ENCODE measurements around the gene PFDN1. TPM values are rescaled to one million over a fixed set of nuclear protein-coding genes. Genes with fewer than 3 reads are reported as not detected.

The PFDN1 gene
- total and polyA plus RNA-seq, 2 experiments from 2014 or later, result 84.1 to 98.0 TPM

DNA sequence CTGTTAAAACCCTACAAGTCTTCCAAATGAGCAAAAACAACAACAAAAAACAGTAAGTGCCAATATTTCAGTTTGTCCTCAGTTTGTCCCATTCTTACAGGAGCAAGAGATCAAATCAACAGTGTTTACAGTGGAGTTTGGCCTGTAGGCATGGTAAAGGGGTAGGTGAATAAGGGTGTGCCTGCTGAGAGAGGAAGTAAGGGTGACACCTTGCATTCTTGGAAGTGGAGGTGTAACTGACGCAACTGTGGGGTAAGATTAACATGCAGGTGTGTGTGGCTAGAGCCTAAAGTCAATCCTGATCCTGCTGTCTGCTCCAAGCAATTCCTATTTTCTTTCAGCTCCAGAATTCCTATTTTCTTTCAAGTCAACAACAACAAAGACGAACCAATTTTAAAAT, 43.4 kb downstream of the PFDN1 start:
- WGBS (ENCODE audit: low lambda C conversion rate, missing lambda C conversion rate), result 92% methylated on average over 2 of the region's 2 CpGs
- H3K79me2 ChIP-seq, result peaks cover 72% of the 10 kb centered on the region
- DNase-seq (ENCODE audit: low spot score), result no peak
- no peaks in the 10 kb centered on the region for H3K36me3 ChIP-seq (replicated peaks; ENCODE audit: insufficient read depth, low read depth)
- TF ChIP-seq EZH2 (IDR thresholded peaks at IDR 0.05; ENCODE audit: borderline replicate concordance) (no peak), CTCF (IDR thresholded peaks at IDR 0.05; ENCODE audit: poor library complexity) (no peak), EZH2phosphoT487 (IDR thresholded peaks at IDR 0.05; ENCODE audit: low read depth, severe bottlenecking, unreplicated experiment) (no peak)
- H3K9me2 ChIP-seq (replicated peaks; ENCODE audit: insufficient read depth), result no peaks in the 10 kb centered on the region
- H3K9me3 ChIP-seq (ENCODE audit: low read depth), result no peaks in the 10 kb centered on the region
- H3K27me3 ChIP-seq, result no peaks in the 10 kb centered on the region
- no peak overlapping the region for H3K4me3 ChIP-seq
- H3K4me1 ChIP-seq (ENCODE audit: insufficient read depth), result peaks cover 16% of the 10 kb centered on the region
- H4K20me1 ChIP-seq (ENCODE audit: insufficient read depth, poor library complexity, severe bottlenecking), result no peaks in the 10 kb centered on the region
- H3K27ac ChIP-seq, result peak overlapping the region; percentile 32
- H3K4me2 ChIP-seq, result no peak overlapping the region
- no peak overlapping the region for H2AFZ ChIP-seq

GRCh38 chr5:140258873-140259272, 44.0 kb downstream of the PFDN1 start:
- no peak for TF ChIP-seq CTCF (IDR thresholded peaks at IDR 0.05; ENCODE audit: poor library complexity)
- Histone ChIP-seq H3K4me2 (no peak overlapping the region), H3K27ac (peak overlapping the region; percentile 32), H3K9me2 (replicated peaks; ENCODE audit: insufficient read depth) (no peaks in the 10 kb centered on the region), H3K9me3 (ENCODE audit: low read depth) (no peaks in the 10 kb centered on the region), H3K27me3 (no peaks in the 10 kb centered on the region), H4K20me1 (ENCODE audit: insufficient read depth, poor library complexity, severe bottlenecking) (no peaks in the 10 kb centered on the region), H3K4me1 (ENCODE audit: insufficient read depth) (peaks cover 21% of the 10 kb centered on the region), H3K36me3 (replicated peaks; ENCODE audit: insufficient read depth, low read depth) (no peaks in the 10 kb centered on the region), H3K79me2 (peaks cover 66% of the 10 kb centered on the region), H2AFZ (no peak overlapping the region), H3K4me3 (no peak overlapping the region)
- WGBS (ENCODE audit: low lambda C conversion rate, missing lambda C conversion rate), result 92% methylated on average over 4 of the region's 4 CpGs
- DNase-seq (ENCODE audit: low spot score), result no peak

DNA sequence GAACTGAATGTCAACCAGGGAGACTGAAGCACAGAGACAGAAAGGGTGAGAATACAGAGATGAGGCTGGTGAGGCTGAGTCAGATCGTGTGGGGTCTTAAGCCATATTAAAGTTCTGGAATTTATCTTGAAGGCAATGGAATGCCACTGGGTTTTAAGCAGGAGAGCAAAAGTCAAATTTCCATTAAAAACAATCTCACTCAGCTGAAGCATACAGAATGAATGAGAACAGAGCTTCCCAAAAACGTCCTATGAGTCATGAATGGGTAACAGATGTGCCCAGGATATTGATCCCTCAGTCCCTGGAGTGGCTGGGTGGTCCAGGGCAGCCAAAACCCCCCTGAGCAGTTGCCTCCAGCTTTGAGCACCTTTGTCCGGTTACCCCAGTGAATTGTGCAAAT, 44.9 kb downstream of the PFDN1 start:
- no peak overlapping the region for H3K4me2 ChIP-seq

More for the DNA sequence above, 44.9 kb downstream of the PFDN1 start:
- DNase-seq (ENCODE audit: low spot score), result no peak
- H3K27me3 ChIP-seq, result no peaks in the 10 kb centered on the region
- TF ChIP-seq EZH2 (IDR thresholded peaks at IDR 0.05; ENCODE audit: borderline replicate concordance) (no peak), CTCF (IDR thresholded peaks at IDR 0.05; ENCODE audit: poor library complexity) (no peak), EZH2phosphoT487 (IDR thresholded peaks at IDR 0.05; ENCODE audit: low read depth, severe bottlenecking, unreplicated experiment) (no peak)
- 61% methylated on average over 3 of the region's 3 CpGs for WGBS (ENCODE audit: low lambda C conversion rate, missing lambda C conversion rate)
- H3K9me3 ChIP-seq (ENCODE audit: low read depth), result no peaks in the 10 kb centered on the region
- H2AFZ ChIP-seq, result no peak overlapping the region
- H3K36me3 ChIP-seq (replicated peaks; ENCODE audit: insufficient read depth, low read depth), result no peaks in the 10 kb centered on the region
- H3K4me1 ChIP-seq (ENCODE audit: insufficient read depth), result peaks cover 23% of the 10 kb centered on the region
- H3K27ac ChIP-seq, result no peak overlapping the region
- no peak overlapping the region for H3K4me3 ChIP-seq
- H3K79me2 ChIP-seq, result peaks cover 67% of the 10 kb centered on the region
- no peaks in the 10 kb centered on the region for H3K9me2 ChIP-seq (replicated peaks; ENCODE audit: insufficient read depth)
- peaks cover 2% of the 10 kb centered on the region for H4K20me1 ChIP-seq (ENCODE audit: insufficient read depth, poor library complexity, severe bottlenecking)

All from hepatocyte (in vitro differentiated cells).